GM20000 (cell line): Measurements from ENCODE around the gene CORO2A.

Experiments
- DNase-seq: peaks from one replicate; pipeline ENCODE4 v3.0.0; 2012; ENCODE audit warnings: low spot score
- TF ChIP-seq, protein P1 (sequence below): IDR thresholded peaks from 2 replicates; pipeline ENCODE4 v1.5.1; 2012; ENCODE audit warnings: mild to moderate bottlenecking, control low read depth; ENCODE audit errors: extremely low read depth, missing control alignments

The CORO2A gene

DNA sequence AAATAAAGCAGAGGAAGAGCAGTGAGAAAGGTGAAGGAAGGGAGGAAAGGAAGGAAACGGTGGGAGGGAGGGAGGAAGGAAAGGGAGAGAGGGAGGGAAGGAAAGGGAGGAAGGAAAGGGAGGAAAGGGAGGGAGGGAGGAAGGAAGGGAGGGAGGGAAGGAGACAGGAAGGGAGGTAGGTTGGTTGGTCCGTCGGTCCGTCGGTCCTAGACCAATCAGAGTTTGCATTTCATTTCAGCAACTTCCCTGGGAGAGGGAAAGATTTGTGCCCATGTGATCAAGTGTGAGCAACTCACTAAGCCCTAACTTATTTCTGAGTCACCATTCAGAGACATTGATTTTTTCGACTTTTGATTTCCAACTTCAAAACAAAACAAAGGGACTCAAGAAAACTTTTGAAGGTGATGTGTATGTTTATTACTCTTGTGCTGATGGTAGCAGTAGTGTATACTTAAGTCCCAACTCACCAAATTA lies 117.1 kb downstream of the CORO2A start:
- no peak for DNase-seq
- TF ChIP-seq, protein P1, sequence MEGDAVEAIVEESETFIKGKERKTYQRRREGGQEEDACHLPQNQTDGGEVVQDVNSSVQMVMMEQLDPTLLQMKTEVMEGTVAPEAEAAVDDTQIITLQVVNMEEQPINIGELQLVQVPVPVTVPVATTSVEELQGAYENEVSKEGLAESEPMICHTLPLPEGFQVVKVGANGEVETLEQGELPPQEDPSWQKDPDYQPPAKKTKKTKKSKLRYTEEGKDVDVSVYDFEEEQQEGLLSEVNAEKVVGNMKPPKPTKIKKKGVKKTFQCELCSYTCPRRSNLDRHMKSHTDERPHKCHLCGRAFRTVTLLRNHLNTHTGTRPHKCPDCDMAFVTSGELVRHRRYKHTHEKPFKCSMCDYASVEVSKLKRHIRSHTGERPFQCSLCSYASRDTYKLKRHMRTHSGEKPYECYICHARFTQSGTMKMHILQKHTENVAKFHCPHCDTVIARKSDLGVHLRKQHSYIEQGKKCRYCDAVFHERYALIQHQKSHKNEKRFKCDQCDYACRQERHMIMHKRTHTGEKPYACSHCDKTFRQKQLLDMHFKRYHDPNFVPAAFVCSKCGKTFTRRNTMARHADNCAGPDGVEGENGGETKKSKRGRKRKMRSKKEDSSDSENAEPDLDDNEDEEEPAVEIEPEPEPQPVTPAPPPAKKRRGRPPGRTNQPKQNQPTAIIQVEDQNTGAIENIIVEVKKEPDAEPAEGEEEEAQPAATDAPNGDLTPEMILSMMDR = no peak

DNA sequence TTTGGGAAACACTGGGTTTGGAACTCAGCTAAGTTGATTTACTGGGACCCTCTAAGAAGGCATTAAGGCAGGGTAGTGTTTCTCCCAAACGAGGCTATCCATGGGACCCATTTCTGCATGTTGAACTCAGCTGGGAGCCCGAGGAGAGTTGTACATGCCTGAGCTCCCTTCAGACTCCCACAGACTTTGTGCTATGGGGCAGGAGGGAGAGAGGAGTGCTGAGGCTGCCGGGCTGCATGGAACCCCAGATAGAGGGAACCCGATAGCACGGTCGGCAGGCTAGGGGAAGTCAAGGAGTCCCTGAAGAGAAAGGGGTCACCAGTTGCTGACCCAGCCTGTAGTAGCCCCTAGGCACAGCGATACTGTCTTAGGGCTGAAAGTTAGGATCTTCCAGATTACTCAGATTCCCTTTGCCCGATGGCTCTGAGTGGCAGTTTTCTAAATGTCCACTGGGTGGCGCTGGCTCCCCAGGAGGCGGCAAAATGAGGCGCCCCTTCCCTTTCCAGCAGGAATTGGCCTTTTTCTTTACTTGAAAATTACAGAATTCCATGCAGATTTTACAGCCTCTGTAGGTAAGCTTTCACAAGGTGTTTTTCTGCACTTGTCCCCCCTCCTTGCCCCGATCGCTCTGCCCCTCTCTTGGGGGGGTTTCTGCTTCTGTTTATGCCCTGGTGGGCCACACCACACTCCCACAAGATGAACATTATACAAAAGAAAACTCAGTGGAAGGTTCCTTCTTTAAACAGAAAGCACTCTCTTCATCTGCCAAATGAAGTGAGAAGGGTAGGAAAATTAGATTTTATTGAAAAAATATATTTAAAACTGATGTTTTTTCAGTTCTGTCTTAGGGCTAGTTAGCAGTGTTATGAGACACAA lies 118.1 kb downstream of the CORO2A start:
- peak; percentile 73 for DNase-seq

GRCh38 chr9:98071737-98072136 lies 120.7 kb downstream of the CORO2A start:
- TF ChIP-seq, protein P1 = no peak
- no peak for DNase-seq

More for the DNA sequence above, 118.1 kb downstream of the CORO2A start:
- TF ChIP-seq, protein P1 = peak; percentile 92
